Endothelial cell of umbilical vein (primary cell): ENCODE data around the gene ACAD8. TPM values are rescaled to one million over a fixed set of nuclear protein-coding genes. Genes with fewer than 3 reads are reported as not detected.

Experiments used
- BruUV-seq: library from RNA; stranded (reverse); fragments of 400-500 nt; replicated peaks from 2 replicates; lab custom pipeline; 2021; lab: Mats Ljungman, UMichigan
- CTCF ChIA-PET: fragments of 300-600, 350-600 bp; sonication (Branson Sonifier 250); formaldehyde crosslinking; loops from one replicate; lab custom pipeline; 2021; ENCODE audit warnings: antibody characterized with exemption, inconsistent platforms; lab: Charles Lee
- POLR2A ChIA-PET: fragments of 300-600, 350-600 bp; sonication (Branson Sonifier 250); formaldehyde crosslinking; loops from one replicate; lab custom pipeline; 2021; ENCODE audit warnings: antibody characterized with exemption, inconsistent platforms; lab: Charles Lee
- DNase-seq: peaks from one replicate; pipeline ENCODE4 v3.0.0-alpha.2; 2011; ENCODE audit warnings: low read depth, low spot score
- FAIRE-seq: peaks from 2 replicates; lab custom pipeline; 2011; peaks lifted over from hg19 to GRCh38; lab: Jason Lieb, UNC
- H2AFZ ChIP-seq: 2 replicates; pipeline ENCODE4 v1.6.0; 2012; ENCODE audit warnings: low read depth, low read length, control low read depth, inconsistent platforms
- H3K27ac ChIP-seq: 2 replicates; pipeline ENCODE4 v1.5.1; 2011; ENCODE audit warnings: low read depth, mild to moderate bottlenecking, control low read depth, low read length, moderate library complexity; ENCODE audit not compliant: insufficient read depth
- H3K27me3 ChIP-seq, 2 experiments: 2 replicates each; pipeline versions ENCODE4 v1.6.0 to v1.6.1; 2011; ENCODE audit warnings: low read length in 2 of 2, mixed read lengths in 1 of 2; ENCODE audit not compliant: control insufficient read depth in 2 of 2, insufficient read depth in 2 of 2
- H3K36me3 ChIP-seq, 2 experiments: 2 replicates in 1 of 2; 3 replicates in 1 of 2; pipeline ENCODE4 v1.5.1; 2011; ENCODE audit warnings: low read length in 2 of 2, mild to moderate bottlenecking in 1 of 2, moderate library complexity in 1 of 2; ENCODE audit not compliant: control insufficient read depth in 2 of 2, insufficient read depth in 2 of 2; ENCODE audit errors: extremely low read depth in 1 of 2
- H3K4me1 ChIP-seq: 3 replicates; pipeline ENCODE4 v1.5.1; 2011; ENCODE audit warnings: mild to moderate bottlenecking, low read length; ENCODE audit not compliant: control insufficient read depth, insufficient read depth; ENCODE audit errors: extremely low read depth
- H3K4me2 ChIP-seq: 2 replicates; pipeline ENCODE4 v1.6.1; 2011; ENCODE audit warnings: low read length, control low read depth, mixed read lengths; ENCODE audit not compliant: insufficient read depth
- H3K4me3 ChIP-seq, 3 experiments: fragments of 200-600 bp in 1 of 3; sonication (generic), shearing (Covaris generic) in 1 of 3; replicated peaks in 1 of 3; 2 replicates each; pipeline ENCODE4 v1.5.1; 2011 to 2016; ENCODE audit warnings: control low read depth in 3 of 3, low read length in 3 of 3, mild to moderate bottlenecking in 2 of 3, inconsistent platforms in 1 of 3, low read depth in 1 of 3, moderate library complexity in 1 of 3; ENCODE audit not compliant: insufficient read depth in 1 of 3
- H3K79me2 ChIP-seq: 2 replicates; pipeline ENCODE4 v1.6.0; 2012; ENCODE audit warnings: low read length, inconsistent platforms; ENCODE audit not compliant: control insufficient read depth, insufficient read depth
- H3K9ac ChIP-seq: replicated peaks from 2 replicates; pipeline ENCODE3; 2011; ENCODE audit warnings: low read length, control low read depth; ENCODE audit not compliant: insufficient read depth; ENCODE audit errors: extremely low read depth
- H3K9me1 ChIP-seq: replicated peaks from 3 replicates; pipeline ENCODE4 v1.6.0; 2011; ENCODE audit warnings: mild to moderate bottlenecking, low read length; ENCODE audit not compliant: control insufficient read depth, insufficient read depth; ENCODE audit errors: extremely low read depth
- H3K9me3 ChIP-seq: replicated peaks from 2 replicates; pipeline ENCODE4 v1.5.1; 2012; ENCODE audit warnings: low read length, inconsistent platforms; ENCODE audit not compliant: control insufficient read depth, insufficient read depth
- H4K20me1 ChIP-seq: replicated peaks from 2 replicates; pipeline ENCODE3; 2011; ENCODE audit warnings: mild to moderate bottlenecking, low read length; ENCODE audit not compliant: control insufficient read depth, insufficient read depth; ENCODE audit errors: extremely low read depth
- EZH2 ChIP-seq: IDR thresholded peaks from 2 replicates; pipeline ENCODE4 v1.6.1; 2012; ENCODE audit warnings: borderline replicate concordance, low read depth, mild to moderate bottlenecking, moderate library complexity, low read length, inconsistent platforms; ENCODE audit not compliant: severe bottlenecking
- FOS ChIP-seq: IDR thresholded peaks from 2 replicates; pipeline ENCODE4 v1.6.1; 2011; ENCODE audit warnings: mild to moderate bottlenecking, low read length, moderate library complexity, borderline replicate concordance; ENCODE audit not compliant: insufficient read depth
- GATA2 ChIP-seq: IDR thresholded peaks from 2 replicates; pipeline ENCODE4 v1.7.0; 2011; ENCODE audit warnings: low read depth, mild to moderate bottlenecking, moderate library complexity, mixed read lengths, low read length; ENCODE audit not compliant: insufficient read length, insufficient read depth
- JUN ChIP-seq: IDR thresholded peaks from 2 replicates; pipeline ENCODE4 v1.6.1; 2011; ENCODE audit warnings: borderline replicate concordance, low read depth; ENCODE audit not compliant: insufficient read length, insufficient read depth
- MAX ChIP-seq: IDR thresholded peaks from 2 replicates; pipeline ENCODE4 v1.6.1; 2011; ENCODE audit not compliant: insufficient read depth, insufficient read length
- MYC ChIP-seq: IDR thresholded peaks from one replicate; pipeline ENCODE4 v1.6.1; 2011; ENCODE audit warnings: mild to moderate bottlenecking, low read depth, low read length
- POLR2A ChIP-seq: IDR thresholded peaks from 2 replicates; pipeline ENCODE4 v1.6.1; 2012; ENCODE audit warnings: low read depth, mild to moderate bottlenecking, control low read depth, low read length
- POLR2AphosphoS5 ChIP-seq: IDR thresholded peaks from 2 replicates; pipeline ENCODE4 v1.6.1; 2012; ENCODE audit warnings: low read depth, mild to moderate bottlenecking, control low read depth, low read length, moderate library complexity; ENCODE audit not compliant: insufficient read depth
- dilution Hi-C: fragments of 300-500 bp; cut with MboI; formaldehyde crosslinking; loops from one replicate; pipeline ENCODE4 v1.15.0; 2019; ENCODE audit warnings: low sequenced_read_pairs; ENCODE audit not compliant: extremely low pct_ligation_motif_present
- intact Hi-C: fragments of 100-400 bp; cut with micrococcal nuclease; formaldehyde crosslinking; loops from one replicate; pipeline ENCODE4 v1.10.0; 2022
- polyA plus RNA-seq, 4 experiments: library from polyadenylated mRNA; depleted of rRNA in 3 of 4; stranded (reverse) in 3 of 4; unstranded in 1 of 4; fragments of >200 nt; gene quantifications; 2 replicates each; pipeline versions ENCODE4 v1.2.1 to v1.2.3, GENCODE V29; 2011 to 2012; ENCODE audit warnings: missing spikeins in 1 of 4
- total RNA-seq: library from RNA; stranded (reverse); gene quantifications from 2 replicates; pipeline ENCODE4 v1.2.3, GENCODE V29; 2021
- TF ChIP-seq, protein P1 (sequence below), 2 donors: IDR thresholded peaks; 1 replicate in 1 of 2; 2 replicates in 1 of 2; pipeline ENCODE4 v1.5.1; 2011; ENCODE audit warnings: low read length in 2 of 2, mild to moderate bottlenecking in 2 of 2, moderate library complexity in 2 of 2, control low read depth in 1 of 2, inconsistent platforms in 1 of 2, low read depth in 1 of 2; ENCODE audit not compliant: insufficient read depth in 1 of 2; ENCODE audit errors: extremely low read depth in 1 of 2

ACAD8 gene
- total and polyA plus RNA-seq, 2 donors (not counting 3 experiments of a cell fraction or from before 2014, with no cell fraction given), result 22.9 to 29.0 TPM

GRCh38 chr11:134293119-134294113, 40.0 kb downstream of the ACAD8 start:
- no TSS peak for BruUV-seq
- no peaks in the 10 kb centered on the region for H3K9me1 ChIP-seq
- H3K4me1 ChIP-seq, result no peaks in the 10 kb centered on the region
- no peak overlapping the region for H3K4me3 ChIP-seq
- H3K27ac ChIP-seq, result no peak overlapping the region
- no peaks in the 10 kb centered on the region for H3K9me3 ChIP-seq
- H3K27me3 ChIP-seq, result no peaks in the 10 kb centered on the region
- FAIRE-seq, result no peak
- no peak overlapping the region for H3K9ac ChIP-seq
- ChIA-PET POLR2A (no interaction called here), CTCF (no interaction called here)
- intact Hi-C loops, result no loop called here
- no peaks in the 10 kb centered on the region for H3K36me3 ChIP-seq
- dilution Hi-C loops, result no loop called here
- no peaks in the 10 kb centered on the region for H4K20me1 ChIP-seq
- no peaks in the 10 kb centered on the region for H3K79me2 ChIP-seq
- no peak overlapping the region for H2AFZ ChIP-seq
- no peak for DNase-seq
- H3K4me2 ChIP-seq, result no peak overlapping the region
- TF ChIP-seq FOS, result no peak
- TF ChIP-seq JUN, result no peak
- no peak for TF ChIP-seq EZH2
- no peak for TF ChIP-seq GATA2
- no peak for TF ChIP-seq POLR2A
- TF ChIP-seq, protein P1, sequence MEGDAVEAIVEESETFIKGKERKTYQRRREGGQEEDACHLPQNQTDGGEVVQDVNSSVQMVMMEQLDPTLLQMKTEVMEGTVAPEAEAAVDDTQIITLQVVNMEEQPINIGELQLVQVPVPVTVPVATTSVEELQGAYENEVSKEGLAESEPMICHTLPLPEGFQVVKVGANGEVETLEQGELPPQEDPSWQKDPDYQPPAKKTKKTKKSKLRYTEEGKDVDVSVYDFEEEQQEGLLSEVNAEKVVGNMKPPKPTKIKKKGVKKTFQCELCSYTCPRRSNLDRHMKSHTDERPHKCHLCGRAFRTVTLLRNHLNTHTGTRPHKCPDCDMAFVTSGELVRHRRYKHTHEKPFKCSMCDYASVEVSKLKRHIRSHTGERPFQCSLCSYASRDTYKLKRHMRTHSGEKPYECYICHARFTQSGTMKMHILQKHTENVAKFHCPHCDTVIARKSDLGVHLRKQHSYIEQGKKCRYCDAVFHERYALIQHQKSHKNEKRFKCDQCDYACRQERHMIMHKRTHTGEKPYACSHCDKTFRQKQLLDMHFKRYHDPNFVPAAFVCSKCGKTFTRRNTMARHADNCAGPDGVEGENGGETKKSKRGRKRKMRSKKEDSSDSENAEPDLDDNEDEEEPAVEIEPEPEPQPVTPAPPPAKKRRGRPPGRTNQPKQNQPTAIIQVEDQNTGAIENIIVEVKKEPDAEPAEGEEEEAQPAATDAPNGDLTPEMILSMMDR (IDR thresholded peaks at IDR 0.05; ENCODE audit: extremely low read depth in 1 of 2, insufficient read depth in 1 of 2, low read depth in 1 of 2, low read length in 2 of 2), result no peak
- no peak for TF ChIP-seq MAX
- no peak for TF ChIP-seq MYC
- no peak for TF ChIP-seq POLR2AphosphoS5
